ENCODE results near the gene TANGO6.

Gene TANGO6

GRCh38 chr16:68915589-68915988 lies 72.3 kb downstream of the TANGO6 start:
- no peak for DNase-seq

- no peak for DNase-seq
These were observed 74.2 kb downstream of the TANGO6 start for GRCh38 chr16:68917541-68917940.

GRCh38 chr16:68920349-68920748 lies 77.0 kb downstream of the TANGO6 start:
- DNase-seq = no peak

- no peak for DNase-seq
These were observed 78.3 kb downstream of the TANGO6 start for GRCh38 chr16:68921637-68922036.

GRCh38 chr16:68923116-68923515 lies 79.8 kb downstream of the TANGO6 start:
- no peak for DNase-seq

- no peak for DNase-seq
These were observed 83.7 kb downstream of the TANGO6 start for GRCh38 chr16:68927018-68927417.

- no peak for DNase-seq
These were observed 87.9 kb downstream of the TANGO6 start for GRCh38 chr16:68931196-68931595.

GRCh38 chr16:68934402-68934801 lies 91.1 kb downstream of the TANGO6 start:
- DNase-seq = no peak

- DNase-seq = no peak
These were observed 91.7 kb downstream of the TANGO6 start for GRCh38 chr16:68935008-68935407.

- DNase-seq = peak; percentile 67
These were observed 93.7 kb downstream of the TANGO6 start for GRCh38 chr16:68936736-68937631.

- DNase-seq = no peak
These were observed 96.5 kb downstream of the TANGO6 start for GRCh38 chr16:68939692-68940320.

- DNase-seq = no peak
These were observed 97.5 kb downstream of the TANGO6 start for GRCh38 chr16:68940816-68941215.

GRCh38 chr16:68943961-68944360 lies 100.6 kb downstream of the TANGO6 start:
- no peak for DNase-seq

- no peak for DNase-seq
These were observed 105.0 kb downstream of the TANGO6 start for GRCh38 chr16:68948230-68948910.

GRCh38 chr16:68951991-68952877 lies 108.9 kb downstream of the TANGO6 start:
- no peak for DNase-seq

GRCh38 chr16:68954911-68955635 lies 111.7 kb downstream of the TANGO6 start:
- no peak for DNase-seq

GRCh38 chr16:68960910-68961309 lies 117.6 kb downstream of the TANGO6 start:
- DNase-seq = no peak

- DNase-seq = no peak
These were observed 118.6 kb downstream of the TANGO6 start for GRCh38 chr16:68961778-68962402.

- DNase-seq = no peak
These were observed 126.0 kb downstream of the TANGO6 start for GRCh38 chr16:68969338-68969737.

- DNase-seq = no peak
These were observed 128.7 kb downstream of the TANGO6 start for GRCh38 chr16:68972013-68972412.

GRCh38 chr16:68972720-68973119 lies 129.4 kb downstream of the TANGO6 start:
- DNase-seq = peak; percentile 49

Data from OCI-M1 (cell line).